ENCODE data around the gene TMEM14B.
A peak's percentile ranks its signal among the peaks of the same experiment; 100 is the strongest.
"Not testable (repeated sequence)": the region's sequence is repeated elsewhere in the genome, so short reads cannot be mapped to it uniquely, and the experiment has no call there.

The TMEM14B gene

GRCh38 chr6:10747251-10747972 lies at the start of gene TMEM14B:
Gene TMEM14B (plus strand): TSS chr6:10747805. CDS start chr6:10749246, 1,441 bp downstream.
- DNase-seq (ENCODE audit: low read depth in 2 of 2) = peak; percentile 90 to 91

- DNase-seq (ENCODE audit: low read depth in 2 of 2) = no peak
These were observed 33.6 kb upstream of the TMEM14B start for GRCh38 chr6:10713962-10714361.

GRCh38 chr6:10719296-10719963 lies 28.2 kb upstream of the TMEM14B start:
- DNase-seq (ENCODE audit: low read depth in 2 of 2) = no peak

- no peak for DNase-seq (ENCODE audit: low read depth in 2 of 2)
These were observed 27.7 kb upstream of the TMEM14B start for GRCh38 chr6:10719964-10720264.

DNA sequence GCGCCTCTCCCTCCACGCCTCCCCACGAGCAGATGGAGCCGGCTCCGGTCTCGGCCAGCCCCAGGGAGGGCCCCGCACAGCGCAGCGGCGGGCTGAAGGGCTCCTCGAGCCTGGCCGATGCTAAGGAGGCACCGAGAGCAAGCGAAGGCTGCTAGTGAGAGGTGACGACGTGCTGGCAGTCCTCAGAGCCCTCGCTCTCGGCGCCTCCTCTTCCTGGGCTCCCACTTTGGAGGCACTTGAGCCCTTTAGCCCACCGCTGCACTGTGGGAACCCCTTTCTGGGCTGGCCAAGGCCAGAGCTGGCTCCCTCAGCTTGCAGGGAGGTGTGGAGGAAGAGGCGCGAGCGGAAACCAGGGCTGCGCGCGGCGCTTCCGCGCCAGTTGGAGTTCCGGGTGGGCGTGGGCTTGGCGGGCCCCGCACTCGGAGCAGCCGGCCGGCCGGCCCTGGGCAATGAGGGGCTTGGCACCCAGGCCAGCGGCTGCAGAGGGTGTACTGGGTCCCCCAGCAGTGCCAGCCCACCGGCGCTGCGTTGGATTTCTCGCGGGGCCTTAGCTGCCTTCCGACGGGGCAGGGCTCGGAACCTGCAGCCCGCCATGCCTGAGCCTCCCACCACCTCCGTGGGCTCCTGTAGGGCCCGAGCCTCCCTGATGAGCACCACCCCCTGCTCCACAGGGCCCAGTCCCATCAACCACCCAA lies 27.2 kb upstream of the TMEM14B start:
- no peak for DNase-seq (ENCODE audit: low read depth in 2 of 2)

- not testable (repeated sequence) for DNase-seq (ENCODE audit: low read depth in 2 of 2)
These were observed 26.4 kb upstream of the TMEM14B start for GRCh38 chr6:10720960-10721849.

DNA sequence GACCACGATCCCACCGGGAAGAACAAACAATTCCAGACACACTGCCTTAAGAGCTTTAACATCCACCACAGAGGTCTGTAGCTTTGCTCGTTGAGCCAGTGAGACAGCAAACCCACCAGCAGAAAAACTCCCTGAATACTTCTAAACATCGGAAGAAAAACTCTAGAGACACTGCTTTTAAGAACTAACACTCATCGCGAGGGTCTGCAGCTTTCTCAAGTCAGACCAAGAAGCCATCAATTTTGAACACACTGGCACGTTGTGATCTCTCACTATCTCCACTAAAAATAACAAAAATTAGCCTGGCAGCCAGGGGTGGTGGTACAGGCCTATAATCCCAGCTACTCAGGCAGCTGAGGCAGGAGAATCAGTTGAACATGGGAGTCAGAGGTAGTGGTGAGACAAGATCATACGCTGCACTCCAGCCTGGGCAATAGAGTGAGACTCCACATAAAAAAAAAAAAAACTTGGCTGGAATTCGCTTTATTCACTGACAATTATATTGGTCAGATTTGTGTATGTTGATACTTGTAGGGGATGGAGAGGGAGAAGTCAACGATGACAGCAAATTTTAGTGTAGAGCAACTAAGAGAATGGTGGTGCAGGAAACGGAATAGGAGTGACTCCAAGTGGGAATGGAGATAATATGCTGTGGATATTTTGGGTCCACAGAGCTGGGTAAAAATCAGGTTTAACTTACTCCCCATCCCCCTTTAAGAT lies 25.6 kb upstream of the TMEM14B start:
- no peak for DNase-seq (ENCODE audit: low read depth in 2 of 2)

DNA sequence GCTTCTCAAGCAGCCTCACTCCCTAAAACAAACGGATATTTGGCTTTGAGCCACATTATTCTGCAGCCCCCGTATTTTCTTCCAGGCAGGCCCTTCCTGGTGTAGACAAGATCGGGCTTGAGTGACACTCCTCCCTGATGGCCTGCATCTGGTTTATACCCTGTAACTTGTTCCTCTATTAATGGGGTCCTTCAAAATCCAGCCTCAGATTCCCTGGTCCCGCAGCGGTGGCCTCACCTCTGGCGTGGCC lies 25.1 kb upstream of the TMEM14B start:
- no peak for DNase-seq (ENCODE audit: low read depth in 2 of 2)

- peak; percentile 90 to 92 for DNase-seq (ENCODE audit: low read depth in 2 of 2)
These were observed 24.6 kb upstream of the TMEM14B start, which contains the start of gene TMEM14C for GRCh38 chr6:10722820-10723566. Gene TMEM14C (plus strand): TSS chr6:10723070. CDS start chr6:10724614, 1,544 bp downstream.

- no peak for DNase-seq (ENCODE audit: low read depth in 2 of 2)
These were observed 24.1 kb upstream of the TMEM14B start for GRCh38 chr6:10723567-10723881.

DNA sequence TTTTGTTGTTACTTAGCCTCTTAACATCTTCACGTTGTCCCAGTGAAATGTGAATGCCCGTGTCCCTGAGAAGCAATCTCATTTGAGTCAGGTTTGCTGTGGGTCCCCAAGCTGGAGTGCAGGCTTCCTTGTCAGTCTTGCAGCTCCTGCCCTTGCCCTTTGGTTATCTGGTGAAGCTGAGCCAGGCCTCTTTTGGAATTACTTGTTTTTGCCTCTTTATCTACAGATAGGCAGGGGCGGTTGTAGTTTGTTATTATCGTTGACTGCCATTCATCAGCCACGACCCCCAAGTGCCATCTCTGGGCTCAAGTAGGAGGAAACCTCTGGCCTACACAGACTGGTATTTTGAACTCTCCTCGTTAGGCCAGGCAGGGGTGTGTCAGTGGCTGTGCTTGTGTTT lies 22.6 kb upstream of the TMEM14B start:
- no peak for DNase-seq (ENCODE audit: low read depth in 2 of 2)

DNA sequence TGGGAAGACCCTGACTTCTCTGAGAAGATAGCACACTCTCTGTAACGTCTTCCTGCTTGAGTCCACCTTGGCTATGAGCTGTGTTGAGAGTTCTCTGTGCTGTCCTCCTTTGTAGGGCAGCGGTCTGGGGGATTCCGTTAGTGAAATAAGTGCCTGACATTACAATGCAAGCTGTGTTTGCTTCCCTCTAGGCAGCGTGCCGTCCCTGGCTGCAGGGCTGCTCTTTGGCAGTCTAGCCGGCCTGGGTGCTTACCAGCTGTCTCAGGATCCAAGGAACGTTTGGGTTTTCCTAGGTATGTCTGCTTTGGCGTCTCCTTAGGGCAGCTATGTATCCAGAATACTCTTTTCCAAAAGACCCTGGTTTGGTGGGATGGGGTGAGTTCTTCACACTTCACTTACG lies 21.9 kb upstream of the TMEM14B start:
- DNase-seq (ENCODE audit: low read depth in 2 of 2) = no peak

DNA sequence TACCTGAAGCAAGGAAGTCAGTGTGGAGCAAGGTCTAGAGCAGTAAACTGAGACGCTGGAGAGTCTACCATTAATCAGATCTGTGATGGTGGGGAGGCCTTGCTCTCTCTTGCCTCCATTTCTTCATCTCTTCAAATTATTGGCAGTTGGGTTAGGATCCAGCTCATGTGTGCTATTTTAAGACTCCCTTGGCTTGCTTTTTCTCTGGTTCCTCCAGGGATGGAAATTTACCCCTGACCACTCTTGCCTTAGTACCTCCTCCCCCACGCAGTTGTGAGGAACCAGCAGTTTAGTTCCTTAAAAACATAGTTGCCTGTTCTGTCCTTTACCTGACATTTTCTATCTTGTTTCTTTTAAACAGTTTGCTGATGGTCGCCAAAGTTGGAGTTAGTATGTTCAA lies 17.4 kb upstream of the TMEM14B start:
- no peak for DNase-seq (ENCODE audit: low read depth in 2 of 2)

GRCh38 chr6:10733151-10733715 lies 14.4 kb upstream of the TMEM14B start:
- DNase-seq (ENCODE audit: low read depth in 2 of 2) = no peak

GRCh38 chr6:10733863-10734262 lies 13.7 kb upstream of the TMEM14B start:
- no peak for DNase-seq (ENCODE audit: low read depth in 2 of 2)

DNA sequence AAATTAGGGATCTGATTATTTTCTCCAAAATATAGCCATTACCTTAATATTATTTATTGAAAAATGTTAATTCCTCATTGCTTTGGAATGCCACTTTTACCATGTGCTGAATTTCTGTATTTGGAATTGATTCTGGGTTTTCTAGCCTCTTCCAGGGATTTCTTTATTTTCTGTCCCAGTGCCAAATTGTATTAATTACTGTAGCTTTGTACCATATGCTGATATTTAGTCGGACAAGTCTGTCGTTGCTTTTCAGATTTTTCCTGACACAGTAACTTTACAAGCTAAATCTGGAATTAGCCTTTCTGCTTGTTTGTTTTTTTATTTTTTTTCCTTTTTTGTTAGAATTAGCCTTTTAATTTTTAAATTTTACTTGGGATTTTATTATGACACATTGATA lies 10.9 kb upstream of the TMEM14B start:
- no peak for DNase-seq (ENCODE audit: low read depth in 2 of 2)

GRCh38 chr6:10740061-10740460 lies 7.5 kb upstream of the TMEM14B start:
- no peak for DNase-seq (ENCODE audit: low read depth in 2 of 2)

GRCh38 chr6:10741643-10742042 lies 6.0 kb upstream of the TMEM14B start:
- not testable (repeated sequence) for DNase-seq (ENCODE audit: low read depth in 2 of 2)

- DNase-seq (ENCODE audit: low read depth in 2 of 2) = no peak
These were observed 5.4 kb upstream of the TMEM14B start for GRCh38 chr6:10742251-10742650.

DNA sequence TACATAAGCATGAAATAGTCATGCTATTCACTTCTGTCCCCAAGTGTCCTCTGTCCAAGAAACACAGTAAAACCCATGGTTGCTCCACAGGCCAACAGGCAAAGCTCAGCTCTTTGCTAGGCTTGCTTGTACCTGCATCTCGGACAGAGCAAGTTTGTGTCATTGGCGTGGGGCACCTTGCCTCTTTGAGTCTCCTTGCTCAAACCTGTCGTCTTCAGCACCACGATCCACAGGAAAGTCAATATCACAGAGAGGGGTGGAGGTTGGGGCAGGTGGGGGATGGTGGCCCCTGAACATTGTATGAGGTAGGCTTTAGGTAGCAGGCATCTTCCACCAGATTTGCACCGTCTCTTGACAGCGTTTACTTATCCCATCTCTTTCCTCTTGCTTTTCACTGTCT lies 4.1 kb upstream of the TMEM14B start:
- DNase-seq (ENCODE audit: low read depth in 2 of 2) = no peak

- DNase-seq (ENCODE audit: low read depth in 2 of 2) = no peak
These were observed 2.5 kb upstream of the TMEM14B start for GRCh38 chr6:10745116-10745515.

Measured in fibroblast of skin of left quadriceps (primary cell).